PC-9 (cell line): ENCODE results near the gene IDH3G.

Source experiments
- EZH2 ChIP-seq: fragments of 200-600 bp; sonication (generic); IDR thresholded peaks from 2 replicates; pipeline ENCODE4 v1.8.0; 2017; ENCODE audit warnings: antibody characterized with exemption, low read depth
- TF ChIP-seq, protein P1 (sequence below): fragments of 200-600 bp; sonication (generic); conservative IDR thresholded peaks from 2 replicates; pipeline ENCODE4 v1.6.1; 2017; ENCODE audit warnings: mixed run types, antibody characterized with exemption, mild to moderate bottlenecking, moderate library complexity

DNA sequence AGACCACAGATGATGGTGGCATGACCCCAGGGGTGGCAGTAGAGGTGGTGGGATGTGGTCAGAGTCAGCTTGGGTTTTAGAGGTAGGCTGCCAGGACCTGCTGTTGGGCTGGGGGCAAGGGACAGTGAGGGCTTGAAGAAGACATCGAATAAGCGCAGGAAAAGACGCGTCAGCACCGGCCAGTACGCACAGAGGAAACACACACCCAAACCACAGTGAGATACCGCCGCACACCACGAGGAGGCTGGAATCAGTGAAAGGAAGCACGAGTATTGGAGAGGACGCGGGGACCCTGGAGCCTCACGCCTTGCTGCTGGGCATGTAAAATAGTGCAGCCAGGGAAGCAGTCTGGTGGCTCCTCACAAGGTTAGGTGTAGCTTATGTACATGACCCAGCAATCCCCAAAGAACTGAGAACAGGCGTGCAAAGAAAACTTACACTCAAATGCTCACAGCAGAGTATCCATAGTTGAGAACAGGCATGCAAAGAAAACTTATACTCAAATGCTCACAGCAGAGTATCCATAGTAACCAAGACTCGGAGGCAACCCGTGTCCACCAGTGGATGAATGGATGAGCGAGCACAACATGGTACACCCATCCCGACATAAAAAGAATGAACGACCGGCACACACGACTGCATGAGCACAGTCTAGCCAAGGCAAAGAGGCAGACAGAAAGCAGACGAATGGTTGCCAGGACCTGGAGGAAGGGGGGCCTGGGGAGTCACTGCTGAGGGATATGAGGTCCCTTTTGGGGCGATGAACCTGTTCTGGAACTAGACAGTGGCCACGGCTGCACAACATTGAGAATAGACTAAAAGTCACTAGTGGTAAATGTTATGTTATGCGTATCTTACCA lies 22.9 kb upstream of the IDH3G start:
- TF ChIP-seq, protein P1, sequence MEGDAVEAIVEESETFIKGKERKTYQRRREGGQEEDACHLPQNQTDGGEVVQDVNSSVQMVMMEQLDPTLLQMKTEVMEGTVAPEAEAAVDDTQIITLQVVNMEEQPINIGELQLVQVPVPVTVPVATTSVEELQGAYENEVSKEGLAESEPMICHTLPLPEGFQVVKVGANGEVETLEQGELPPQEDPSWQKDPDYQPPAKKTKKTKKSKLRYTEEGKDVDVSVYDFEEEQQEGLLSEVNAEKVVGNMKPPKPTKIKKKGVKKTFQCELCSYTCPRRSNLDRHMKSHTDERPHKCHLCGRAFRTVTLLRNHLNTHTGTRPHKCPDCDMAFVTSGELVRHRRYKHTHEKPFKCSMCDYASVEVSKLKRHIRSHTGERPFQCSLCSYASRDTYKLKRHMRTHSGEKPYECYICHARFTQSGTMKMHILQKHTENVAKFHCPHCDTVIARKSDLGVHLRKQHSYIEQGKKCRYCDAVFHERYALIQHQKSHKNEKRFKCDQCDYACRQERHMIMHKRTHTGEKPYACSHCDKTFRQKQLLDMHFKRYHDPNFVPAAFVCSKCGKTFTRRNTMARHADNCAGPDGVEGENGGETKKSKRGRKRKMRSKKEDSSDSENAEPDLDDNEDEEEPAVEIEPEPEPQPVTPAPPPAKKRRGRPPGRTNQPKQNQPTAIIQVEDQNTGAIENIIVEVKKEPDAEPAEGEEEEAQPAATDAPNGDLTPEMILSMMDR: no peak
- no peak for TF ChIP-seq EZH2
